Measurements from ENCODE around the gene SLC19A3. TPM values are rescaled to one million over a fixed set of nuclear protein-coding genes. Genes with fewer than 3 reads are reported as not detected.

The SLC19A3 gene
- total and polyA plus RNA-seq, 3 donors from 2014 or later, result 0.50 to 0.79 (median 0.71) TPM

- H3K4me3 ChIP-seq, result no peak overlapping the region
- H3K4me1 ChIP-seq, result no peaks in the 10 kb centered on the region
- WGBS, 2 donors, result 90 to 91% methylated on average over 6 of the region's 6 CpGs
- no peaks in the 10 kb centered on the region for H3K9me3 ChIP-seq
- intact Hi-C loops (cut with DNase I; ENCODE audit: low total_unique reads), result no loop called here
- H3K27me3 ChIP-seq, result no peaks in the 10 kb centered on the region
- H3K36me3 ChIP-seq (ENCODE audit: low read depth, missing control alignments), result no peaks in the 10 kb centered on the region
- H3K27ac ChIP-seq, result no peak overlapping the region
- TF ChIP-seq, protein P1, sequence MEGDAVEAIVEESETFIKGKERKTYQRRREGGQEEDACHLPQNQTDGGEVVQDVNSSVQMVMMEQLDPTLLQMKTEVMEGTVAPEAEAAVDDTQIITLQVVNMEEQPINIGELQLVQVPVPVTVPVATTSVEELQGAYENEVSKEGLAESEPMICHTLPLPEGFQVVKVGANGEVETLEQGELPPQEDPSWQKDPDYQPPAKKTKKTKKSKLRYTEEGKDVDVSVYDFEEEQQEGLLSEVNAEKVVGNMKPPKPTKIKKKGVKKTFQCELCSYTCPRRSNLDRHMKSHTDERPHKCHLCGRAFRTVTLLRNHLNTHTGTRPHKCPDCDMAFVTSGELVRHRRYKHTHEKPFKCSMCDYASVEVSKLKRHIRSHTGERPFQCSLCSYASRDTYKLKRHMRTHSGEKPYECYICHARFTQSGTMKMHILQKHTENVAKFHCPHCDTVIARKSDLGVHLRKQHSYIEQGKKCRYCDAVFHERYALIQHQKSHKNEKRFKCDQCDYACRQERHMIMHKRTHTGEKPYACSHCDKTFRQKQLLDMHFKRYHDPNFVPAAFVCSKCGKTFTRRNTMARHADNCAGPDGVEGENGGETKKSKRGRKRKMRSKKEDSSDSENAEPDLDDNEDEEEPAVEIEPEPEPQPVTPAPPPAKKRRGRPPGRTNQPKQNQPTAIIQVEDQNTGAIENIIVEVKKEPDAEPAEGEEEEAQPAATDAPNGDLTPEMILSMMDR (IDR thresholded peaks at IDR 0.05), result no peak
- TF ChIP-seq POLR2A (IDR thresholded peaks at IDR 0.05), result no peak
- DNase-seq, result no peak
These were observed 52.5 kb downstream of the SLC19A3 start for GRCh38 chr2:227665189-227665940.

- intact Hi-C loops (cut with DNase I; ENCODE audit: low total_unique reads), result no loop called here
- Histone ChIP-seq H3K27ac (no peak overlapping the region), H3K4me1 (no peaks in the 10 kb centered on the region), H3K36me3 (ENCODE audit: low read depth, missing control alignments) (no peaks in the 10 kb centered on the region), H3K27me3 (no peaks in the 10 kb centered on the region), H3K9me3 (no peaks in the 10 kb centered on the region), H3K4me3 (no peak overlapping the region)
- TF ChIP-seq POLR2A (IDR thresholded peaks at IDR 0.05), result no peak
- TF ChIP-seq, protein P1 (IDR thresholded peaks at IDR 0.05), result no peak
- DNase-seq, result no peak
- WGBS, 2 donors, result 62 to 73% methylated on average over 3 of the region's 3 CpGs
These were observed 56.0 kb downstream of the SLC19A3 start for GRCh38 chr2:227661827-227662226.

GRCh38 chr2:227661025-227661649, 56.7 kb downstream of the SLC19A3 start:
- no peak for DNase-seq
- 40 to 44% methylated on average over 7 of the region's 7 CpGs for WGBS, 2 donors
- no peaks in the 10 kb centered on the region for H3K36me3 ChIP-seq (ENCODE audit: low read depth, missing control alignments)
- no peaks in the 10 kb centered on the region for H3K4me1 ChIP-seq
- no peaks in the 10 kb centered on the region for H3K9me3 ChIP-seq
- no peak overlapping the region for H3K4me3 ChIP-seq
- no peak for TF ChIP-seq POLR2A (IDR thresholded peaks at IDR 0.05)
- TF ChIP-seq, protein P1 (IDR thresholded peaks at IDR 0.05), result no peak
- H3K27ac ChIP-seq, result no peak overlapping the region
- intact Hi-C loops (cut with DNase I; ENCODE audit: low total_unique reads), result no loop called here
- H3K27me3 ChIP-seq, result no peaks in the 10 kb centered on the region

- Histone ChIP-seq H3K4me3 (no peak overlapping the region), H3K27ac (no peak overlapping the region), H3K9me3 (no peaks in the 10 kb centered on the region), H3K27me3 (no peaks in the 10 kb centered on the region), H3K36me3 (ENCODE audit: low read depth, missing control alignments) (no peaks in the 10 kb centered on the region), H3K4me1 (no peaks in the 10 kb centered on the region)
- WGBS, 2 donors, result 75 to 80% methylated on average over 8 of the region's 8 CpGs
- DNase-seq, result no peak
- intact Hi-C loops (cut with DNase I; ENCODE audit: low total_unique reads), result no loop called here
- TF ChIP-seq, protein P1 (IDR thresholded peaks at IDR 0.05), result no peak
- no peak for TF ChIP-seq POLR2A (IDR thresholded peaks at IDR 0.05)
These were observed 60.5 kb downstream of the SLC19A3 start for GRCh38 chr2:227657199-227657845.
